Uterus (tissue), 2 donors: ENCODE data around the gene ADORA2B.

Experiments
- CTCF ChIP-seq, 4 experiments: fragments of 200-600 bp in 2 of 4; fragments of 450-650 bp in 2 of 4; sonication (generic) in 2 of 4; IDR thresholded peaks; one replicate each; pipeline ENCODE4 v1.5.1; 2016 to 2019; ENCODE audit warnings: antibody characterized with exemption in 4 of 4, mild to moderate bottlenecking in 2 of 4, moderate library complexity in 1 of 4
- POLR2A ChIP-seq, 2 donors: fragments of 450-650 bp; IDR thresholded peaks; one replicate each; pipeline ENCODE4 v1.6.1; 2016; ENCODE audit warnings: antibody characterized with exemption in 2 of 2, mild to moderate bottlenecking in 1 of 2, moderate library complexity in 1 of 2

- TF ChIP-seq CTCF (IDR thresholded peaks at IDR 0.05) (no peak), POLR2A (IDR thresholded peaks at IDR 0.05) (no peak)
Observed at GRCh38 chr17:16025202-16025601, 80.3 kb downstream of the ADORA2B start.
